ENCODE data around the gene RIMBP3B.
"Not testable (repeated sequence)": the region's sequence is repeated elsewhere in the genome, so short reads cannot be mapped to it uniquely, and the experiment has no call there.

The RIMBP3B gene

GRCh38 chr22:21383701-21384467, at the start of gene RIMBP3B:
Gene RIMBP3B, plus strand, starts transcription at chr22:21383751. Its CDS starts 108 bp downstream, at chr22:21383859.
- not testable (repeated sequence) for DNase-seq

- DNase-seq = not testable (repeated sequence)
Observed at GRCh38 chr22:21357527-21357926, 26.0 kb upstream of the RIMBP3B start.

GRCh38 chr22:21360525-21360924, 23.0 kb upstream of the RIMBP3B start:
- DNase-seq = not testable (repeated sequence)

GRCh38 chr22:21362473-21362872, 21.1 kb upstream of the RIMBP3B start:
- DNase-seq = not testable (repeated sequence)

- DNase-seq = not testable (repeated sequence)
Observed at GRCh38 chr22:21363061-21363460, 20.5 kb upstream of the RIMBP3B start.

GRCh38 chr22:21363803-21364202, 19.7 kb upstream of the RIMBP3B start:
- DNase-seq = not testable (repeated sequence)

GRCh38 chr22:21364362-21364761, 19.2 kb upstream of the RIMBP3B start:
- not testable (repeated sequence) for DNase-seq

GRCh38 chr22:21365337-21365736, 18.2 kb upstream of the RIMBP3B start:
- DNase-seq = not testable (repeated sequence)

- not testable (repeated sequence) for DNase-seq
Observed at GRCh38 chr22:21368603-21369310, 14.8 kb upstream of the RIMBP3B start.

- not testable (repeated sequence) for DNase-seq
Observed at GRCh38 chr22:21375880-21376279, 7.7 kb upstream of the RIMBP3B start.

GRCh38 chr22:21384468-21385357, 1.2 kb downstream of the RIMBP3B start:
- not testable (repeated sequence) for DNase-seq

- not testable (repeated sequence) for DNase-seq
Observed at GRCh38 chr22:21389480-21389879, 5.9 kb downstream of the RIMBP3B start.

GRCh38 chr22:21390013-21390412, 6.5 kb downstream of the RIMBP3B start:
- not testable (repeated sequence) for DNase-seq

- not testable (repeated sequence) for DNase-seq
Observed at GRCh38 chr22:21394613-21395012, 11.1 kb downstream of the RIMBP3B start.

- not testable (repeated sequence) for DNase-seq
Observed at GRCh38 chr22:21401197-21401969, 17.8 kb downstream of the RIMBP3B start.

- DNase-seq = not testable (repeated sequence)
Observed at GRCh38 chr22:21402763-21403314, 19.3 kb downstream of the RIMBP3B start.

GRCh38 chr22:21407139-21407538, 23.6 kb downstream of the RIMBP3B start:
- DNase-seq = not testable (repeated sequence)

- not testable (repeated sequence) for DNase-seq
Observed at GRCh38 chr22:21407792-21408191, 24.2 kb downstream of the RIMBP3B start.

GRCh38 chr22:21416375-21416774, 32.8 kb downstream of the RIMBP3B start:
- DNase-seq = not testable (repeated sequence)

- not testable (repeated sequence) for DNase-seq
Observed at GRCh38 chr22:21417227-21417746, 33.7 kb downstream of the RIMBP3B start, which contains the start of gene HIC2. Gene HIC2, plus strand, starts transcription at chr22:21417371. Its CDS starts 25,461 bp downstream, at chr22:21442832.

- DNase-seq = not testable (repeated sequence)
Observed at GRCh38 chr22:21417853-21418252, 34.3 kb downstream of the RIMBP3B start.
